Measurements from ENCODE around the gene AKT1. TPM values are rescaled to one million over a fixed set of nuclear protein-coding genes. Genes with fewer than 3 reads are reported as not detected.

AKT1 gene
- total and polyA plus RNA-seq, 7 donors: 86.2 to 180 (median 116) TPM

DNA sequence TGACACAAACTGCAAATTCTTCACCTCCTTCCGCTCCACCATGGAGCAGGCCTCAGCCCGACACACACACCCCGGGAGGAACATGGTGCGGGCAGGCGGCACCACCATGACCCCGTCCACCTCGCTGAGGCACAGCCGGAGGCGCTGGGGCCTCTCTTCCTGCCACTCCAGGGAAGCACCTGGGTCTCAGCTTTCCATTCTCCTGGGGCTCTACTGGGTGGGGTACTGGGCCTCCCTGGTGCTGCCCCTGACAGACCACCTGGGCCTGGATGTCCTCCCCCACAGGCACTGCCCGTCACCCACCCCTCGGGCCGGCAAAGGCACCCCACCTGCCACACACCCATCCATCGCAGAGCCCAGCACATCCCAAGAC lies 9.9 kb downstream of the AKT1 start:
- H3K27ac ChIP-seq: no peak overlapping the region
- no peaks in the 10 kb centered on the region for H3K27me3 ChIP-seq
- H3K36me3 ChIP-seq: peaks cover 0 to 47% (median 14%) of the 10 kb centered on the region in 4 donors
- WGBS, 2 donors: 87 to 92% methylated on average over 13 of the region's 13 CpGs
- intact Hi-C loops (cut with DNase I): no loop called here
- peaks cover 0 to 59% (median 49%) of the 10 kb centered on the region in 4 donors for H3K4me1 ChIP-seq
- no peak for DNase-seq
- H3K9me3 ChIP-seq: no peaks in the 10 kb centered on the region
- TF ChIP-seq POLR2AphosphoS5 (IDR thresholded peaks at IDR 0.05): no peak
- TF ChIP-seq, protein P1, sequence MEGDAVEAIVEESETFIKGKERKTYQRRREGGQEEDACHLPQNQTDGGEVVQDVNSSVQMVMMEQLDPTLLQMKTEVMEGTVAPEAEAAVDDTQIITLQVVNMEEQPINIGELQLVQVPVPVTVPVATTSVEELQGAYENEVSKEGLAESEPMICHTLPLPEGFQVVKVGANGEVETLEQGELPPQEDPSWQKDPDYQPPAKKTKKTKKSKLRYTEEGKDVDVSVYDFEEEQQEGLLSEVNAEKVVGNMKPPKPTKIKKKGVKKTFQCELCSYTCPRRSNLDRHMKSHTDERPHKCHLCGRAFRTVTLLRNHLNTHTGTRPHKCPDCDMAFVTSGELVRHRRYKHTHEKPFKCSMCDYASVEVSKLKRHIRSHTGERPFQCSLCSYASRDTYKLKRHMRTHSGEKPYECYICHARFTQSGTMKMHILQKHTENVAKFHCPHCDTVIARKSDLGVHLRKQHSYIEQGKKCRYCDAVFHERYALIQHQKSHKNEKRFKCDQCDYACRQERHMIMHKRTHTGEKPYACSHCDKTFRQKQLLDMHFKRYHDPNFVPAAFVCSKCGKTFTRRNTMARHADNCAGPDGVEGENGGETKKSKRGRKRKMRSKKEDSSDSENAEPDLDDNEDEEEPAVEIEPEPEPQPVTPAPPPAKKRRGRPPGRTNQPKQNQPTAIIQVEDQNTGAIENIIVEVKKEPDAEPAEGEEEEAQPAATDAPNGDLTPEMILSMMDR (IDR thresholded peaks at IDR 0.05): no peak
- no peak for TF ChIP-seq EP300 (IDR thresholded peaks at IDR 0.05)
- TF ChIP-seq POLR2A (IDR thresholded peaks at IDR 0.05): no peak
- H3K4me3 ChIP-seq: no peak overlapping the region

DNA sequence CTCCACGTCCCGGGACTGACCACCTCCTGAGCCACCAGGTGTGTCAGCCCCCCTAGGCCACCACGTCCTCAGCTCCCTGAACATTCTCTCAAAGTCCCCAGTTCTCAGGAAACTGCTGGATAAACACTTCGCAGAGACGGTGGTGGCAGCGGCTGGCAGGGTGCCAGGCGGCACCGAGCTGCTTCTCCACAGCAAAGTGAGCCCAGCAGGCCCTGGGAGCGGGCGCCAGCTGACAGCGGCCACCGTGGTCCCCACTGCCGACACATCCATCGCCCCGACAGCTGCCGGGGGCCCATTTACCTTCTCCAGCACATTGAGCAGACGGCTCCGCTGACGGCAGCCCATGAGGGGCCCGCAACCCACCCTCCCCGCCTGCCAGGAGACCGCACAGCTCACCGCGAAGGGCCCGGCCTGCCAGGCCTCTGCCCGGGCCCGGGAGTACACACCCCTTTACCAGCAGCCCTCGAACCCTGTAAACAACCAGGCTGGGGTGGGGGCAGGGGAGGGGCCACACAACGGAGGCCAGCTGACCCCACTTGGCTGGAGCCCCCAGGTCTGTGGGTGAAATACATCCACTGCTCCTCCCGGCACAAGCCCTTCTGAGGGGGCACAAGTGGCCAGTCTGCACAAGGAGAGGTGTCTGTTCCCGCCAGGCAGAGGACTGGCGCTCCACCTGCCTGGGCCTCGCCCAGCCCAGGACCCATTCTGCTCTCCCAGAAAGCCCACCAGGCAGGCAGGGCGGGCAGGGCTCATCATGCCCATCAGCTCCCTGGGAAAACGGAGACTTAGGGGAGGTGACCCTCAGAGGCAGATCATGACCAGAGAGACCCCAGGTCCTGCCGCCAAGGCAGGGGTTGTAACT lies 10.5 kb downstream of the AKT1 start:
- intact Hi-C loops (cut with DNase I): no loop called here

DNA sequence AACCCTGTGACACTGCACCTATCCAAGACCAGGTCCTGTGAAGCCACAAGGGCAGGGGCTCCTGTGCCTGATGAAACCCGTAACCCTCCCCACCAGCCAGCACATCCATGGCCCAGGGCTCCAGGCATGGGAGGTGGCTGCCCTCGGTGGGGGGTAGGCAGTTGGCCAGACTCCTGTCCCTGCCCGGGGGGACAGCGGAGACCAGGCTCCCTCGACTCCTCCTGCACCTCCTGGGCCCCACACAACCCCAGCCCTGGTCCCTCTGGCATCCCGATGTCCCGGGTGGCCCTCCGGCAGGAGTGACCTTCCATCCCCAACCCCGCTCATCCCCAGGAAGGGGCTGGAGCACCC lies 11.4 kb downstream of the AKT1 start:
- TF ChIP-seq POLR2A (IDR thresholded peaks at IDR 0.05): no peak
- TF ChIP-seq EP300 (IDR thresholded peaks at IDR 0.05): no peak
- TF ChIP-seq POLR2AphosphoS5 (IDR thresholded peaks at IDR 0.05): no peak
- TF ChIP-seq, protein P1 (IDR thresholded peaks at IDR 0.05): no peak
- H3K9me3 ChIP-seq: no peaks in the 10 kb centered on the region
- H3K4me3 ChIP-seq: no peak overlapping the region
- whole genome bisulfite sequencing, 2 donors: 92 to 96% methylated on average over 9 of the region's 9 CpGs
- H3K36me3 ChIP-seq: peaks cover 0 to 47% (median 8%) of the 10 kb centered on the region in 4 donors
- peak overlapping the region in 1 of 4 donors; percentile 34 for H3K27ac ChIP-seq
- peaks cover 0 to 51% (median 44%) of the 10 kb centered on the region in 4 donors for H3K4me1 ChIP-seq
- no peak for DNase-seq
- intact Hi-C loops (cut with DNase I): no loop called here
- H3K27me3 ChIP-seq: no peaks in the 10 kb centered on the region

More for the DNA sequence above, 10.5 kb downstream of the AKT1 start:
- Histone ChIP-seq H3K27ac (peak overlapping the region in 2 of 4 donors; percentile 32 to 34), H3K4me3 (peak overlapping the region in 1 of 4 donors; percentile 19), H3K9me3 (no peaks in the 10 kb centered on the region), H3K4me1 (peaks cover 0 to 59% (median 48%) of the 10 kb centered on the region in 4 donors), H3K27me3 (no peaks in the 10 kb centered on the region), H3K36me3 (peaks cover 0 to 47% (median 11%) of the 10 kb centered on the region in 4 donors)
- no peak for TF ChIP-seq POLR2A (IDR thresholded peaks at IDR 0.05)
- TF ChIP-seq, protein P1 (IDR thresholded peaks at IDR 0.05): no peak
- TF ChIP-seq EP300 (IDR thresholded peaks at IDR 0.05): no peak
- TF ChIP-seq POLR2AphosphoS5 (IDR thresholded peaks at IDR 0.05): no peak
- WGBS, 2 donors: 83 to 84% methylated on average over 36 of the region's 36 CpGs
- DNase-seq: no peak

DNA sequence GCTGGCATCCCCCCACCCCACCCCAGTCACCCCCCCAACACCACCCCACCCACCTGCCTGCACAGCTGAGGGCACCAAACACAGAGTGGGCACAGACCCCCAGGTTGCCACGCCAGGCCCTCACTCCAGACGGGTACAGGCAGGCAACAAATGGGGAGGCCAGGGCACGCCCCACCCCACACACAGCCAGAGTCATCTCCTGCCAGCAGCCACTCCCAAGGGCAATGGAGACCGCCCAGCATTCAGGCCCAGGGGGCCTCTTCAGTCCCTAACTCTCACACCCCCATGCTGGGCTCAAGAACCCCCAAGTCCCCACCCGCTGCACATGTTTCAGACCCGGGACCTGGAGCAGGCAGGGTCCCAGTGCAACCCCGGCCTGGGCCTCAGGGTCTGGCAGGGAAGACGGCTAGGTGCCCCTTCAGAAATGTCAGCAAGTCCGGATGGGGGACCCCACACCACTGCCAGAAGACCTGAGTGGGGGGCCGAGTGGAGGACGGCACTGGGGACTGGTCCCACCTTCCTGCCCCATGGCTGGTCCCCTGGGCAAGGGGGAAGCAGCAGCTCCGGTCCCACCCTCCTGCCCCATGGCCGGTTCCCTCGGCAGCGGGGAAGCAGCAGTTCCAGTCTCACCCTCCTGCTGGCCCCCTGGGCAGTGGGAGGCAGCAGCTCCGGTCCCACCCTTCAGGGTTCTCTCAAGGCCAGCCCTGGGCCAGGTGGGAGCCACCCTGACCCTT lies 11.9 kb downstream of the AKT1 start:
- Histone ChIP-seq H3K27ac (no peak overlapping the region), H3K9me3 (no peaks in the 10 kb centered on the region), H3K36me3 (peaks cover 0 to 49% (median 10%) of the 10 kb centered on the region in 4 donors), H3K4me1 (peaks cover 0 to 48% (median 39%) of the 10 kb centered on the region in 4 donors), H3K4me3 (no peak overlapping the region), H3K27me3 (no peaks in the 10 kb centered on the region)
- intact Hi-C loops (cut with DNase I): no loop called here
- WGBS, 2 donors: 90 to 93% methylated on average over 16 of the region's 16 CpGs
- TF ChIP-seq POLR2AphosphoS5 (IDR thresholded peaks at IDR 0.05) (no peak), EP300 (IDR thresholded peaks at IDR 0.05) (no peak), POLR2A (IDR thresholded peaks at IDR 0.05) (no peak)
- TF ChIP-seq, protein P1 (IDR thresholded peaks at IDR 0.05): no peak
- DNase-seq: no peak
